Right lobe of liver (tissue), 6 donors: Measurements from ENCODE around the gene LLGL1. TPM values are rescaled to one million over a fixed set of nuclear protein-coding genes. Genes with fewer than 3 reads are reported as not detected.

Experiments
- ATAC-seq, 4 donors: fragments of 200-7000 bp; cut with Tn5 transposase; one replicate each; pipeline ENCODE4 v1.9.1; 2020; ENCODE audit warnings: mild to moderate bottlenecking in 4 of 4, moderate library complexity in 4 of 4
- DNase-seq, 3 donors: peaks; one replicate each; pipeline ENCODE4 v3.0.0-alpha.2; 2020
- H3K27ac ChIP-seq, 3 donors: fragments of 200-600 bp; one replicate each; pipeline ENCODE4 v1.8.0; 2022
- H3K27me3 ChIP-seq, 2 donors: fragments of 200-600 bp; one replicate each; pipeline ENCODE4 v1.8.0; 2022
- H3K36me3 ChIP-seq, 4 donors: fragments of 200-600 bp; sonication (generic) in 1 of 4; one replicate each; pipeline versions ENCODE4 v1.5.1 to v1.8.0; 2017 to 2022; ENCODE audit warnings: control low read depth in 1 of 4
- H3K4me1 ChIP-seq, 4 donors: fragments of 200-600 bp; sonication (generic) in 1 of 4; one replicate each; pipeline versions ENCODE4 v1.5.1 to v1.8.0; 2017 to 2022; ENCODE audit warnings: control low read depth in 1 of 4
- H3K4me3 ChIP-seq, 3 donors: fragments of 200-600 bp; one replicate each; pipeline ENCODE4 v1.8.0; 2022
- H3K9me3 ChIP-seq, 4 donors: fragments of 200-600 bp; sonication (generic) in 1 of 4; one replicate each; pipeline versions ENCODE4 v1.5.1 to v1.8.0; 2017 to 2022; ENCODE audit warnings: control low read depth in 1 of 4
- CTCF ChIP-seq, 4 donors: fragments of 200-600 bp in 3 of 4; fragments of 450-650 bp in 1 of 4; IDR thresholded peaks; one replicate each; pipeline versions ENCODE4 v1.5.1 to v1.8.0; 2016 to 2022; ENCODE audit warnings: antibody characterized with exemption in 4 of 4, mild to moderate bottlenecking in 2 of 4
- POLR2A ChIP-seq: fragments of 450-650 bp; IDR thresholded peaks from one replicate; pipeline ENCODE4 v1.6.1; 2017; ENCODE audit warnings: antibody characterized with exemption, mild to moderate bottlenecking
- WGBS: methylation state at CpG from one replicate; pipeline ENCODE4 v1.1.6; 2018; ENCODE audit warnings: low coverage, low lambda C conversion rate; ENCODE audit not compliant: insufficient coverage; ENCODE audit errors: missing lambda C conversion rate; 5-methylcytosine and 5-hydroxymethylcytosine counted together
- intact Hi-C, 2 donors: fragments of 100-400 bp; cut with DNase I; formaldehyde crosslinking; loops; one replicate each; pipeline versions ENCODE4 v1.11.2 to v1.14.1; 2022
- total RNA-seq, 6 experiments: library from RNA; depleted of rRNA in 2 of 6; stranded (reverse); fragments of >200 nt in 2 of 6; fragmentation: NEBNext Ultra II Directional in 3 of 6; extraction: Animal tissue kit (Norgen Biotek cat#: 25700) in 3 of 6; gene quantifications; one replicate each; pipeline versions ENCODE4 v1.1.0 to v1.2.4, GENCODE V29; 2016 to 2023
- donor health status: DM: no; HTN: yes; CAD: no.
- donor health status: DM: no; HTN: no; CAD: no.
- donor health status: DM: no; HTN: no; CAD: no.
- donor health status: DM: no; HTN: yes; CAD: no.
- donor health status: DM: no; HTN: yes; CAD: no.

The LLGL1 gene
- total RNA-seq, 6 experiments from 2014 or later: 2.0 to 8.6 (median 2.8) TPM

DNA sequence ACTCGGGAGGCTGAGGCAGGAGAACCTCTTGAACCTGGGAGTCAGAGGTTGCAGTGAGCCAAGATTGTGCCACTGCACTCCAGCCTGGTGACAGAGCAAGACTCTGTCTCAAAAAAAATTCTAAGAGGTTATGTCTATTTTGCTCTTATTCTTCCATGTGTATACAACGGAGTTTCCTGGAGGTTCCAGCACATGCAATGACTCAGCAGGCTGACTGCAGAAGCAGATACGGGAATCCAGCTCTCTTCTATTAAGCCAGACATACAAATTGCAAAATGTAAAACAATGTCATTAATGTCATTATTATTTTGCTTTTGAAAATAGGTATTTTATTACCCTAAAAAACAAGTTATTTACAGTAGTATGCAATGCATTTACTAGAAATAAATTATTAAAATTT lies 53.4 kb downstream of the LLGL1 start:
- H3K27ac ChIP-seq: no peak overlapping the region
- 81% methylated on average over 3 of the region's 3 CpGs for whole genome bisulfite sequencing
- H3K27me3 ChIP-seq: no peaks in the 10 kb centered on the region
- H3K4me1 ChIP-seq: no peaks in the 10 kb centered on the region
- intact Hi-C loops: no loop called here
- no peak overlapping the region for H3K4me3 ChIP-seq
- H3K9me3 ChIP-seq: no peaks in the 10 kb centered on the region
- TF ChIP-seq CTCF (IDR thresholded peaks at IDR 0.05) (no peak), POLR2A (no peak)
- no peak for ATAC-seq
- DNase-seq: no peak
- peaks cover 0 to 72% (median 36%) of the 10 kb centered on the region in 4 donors for H3K36me3 ChIP-seq

DNA sequence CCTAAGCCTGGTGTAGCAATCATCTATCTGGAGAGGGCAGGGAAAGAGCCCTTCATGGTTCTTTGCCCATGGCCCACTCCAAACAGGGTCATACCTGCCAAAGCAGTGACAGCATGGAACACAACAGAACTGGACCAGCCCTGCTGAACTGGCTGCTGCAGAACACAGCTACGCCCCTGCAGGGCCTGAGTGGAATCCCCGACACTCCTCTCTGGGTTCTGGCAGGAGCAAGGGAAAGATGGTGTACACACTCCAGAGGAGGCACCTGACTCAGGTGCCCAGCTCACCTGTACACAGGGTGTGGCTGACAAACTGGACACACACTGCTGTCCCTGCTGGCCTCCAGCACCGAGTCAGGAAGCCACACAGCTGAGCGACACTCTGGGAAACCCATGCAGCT lies 54.8 kb downstream of the LLGL1 start:
- no CpG with 5 or more reads among the region's 4 CpGs for WGBS
- intact Hi-C loops: no loop called here
- ATAC-seq: no peak
- H3K9me3 ChIP-seq: no peaks in the 10 kb centered on the region
- TF ChIP-seq CTCF (IDR thresholded peaks at IDR 0.05) (no peak), POLR2A (no peak)
- peaks cover 5 to 82% (median 37%) of the 10 kb centered on the region in 4 donors for H3K36me3 ChIP-seq
- H3K4me1 ChIP-seq: no peaks in the 10 kb centered on the region
- no peak overlapping the region for H3K27ac ChIP-seq
- no peak for DNase-seq
- H3K4me3 ChIP-seq: no peak overlapping the region
- no peaks in the 10 kb centered on the region for H3K27me3 ChIP-seq

GRCh38 chr17:18280766-18281371 lies 55.4 kb downstream of the LLGL1 start:
- ATAC-seq: no peak
- peaks cover 5 to 88% (median 38%) of the 10 kb centered on the region in 4 donors for H3K36me3 ChIP-seq

DNA sequence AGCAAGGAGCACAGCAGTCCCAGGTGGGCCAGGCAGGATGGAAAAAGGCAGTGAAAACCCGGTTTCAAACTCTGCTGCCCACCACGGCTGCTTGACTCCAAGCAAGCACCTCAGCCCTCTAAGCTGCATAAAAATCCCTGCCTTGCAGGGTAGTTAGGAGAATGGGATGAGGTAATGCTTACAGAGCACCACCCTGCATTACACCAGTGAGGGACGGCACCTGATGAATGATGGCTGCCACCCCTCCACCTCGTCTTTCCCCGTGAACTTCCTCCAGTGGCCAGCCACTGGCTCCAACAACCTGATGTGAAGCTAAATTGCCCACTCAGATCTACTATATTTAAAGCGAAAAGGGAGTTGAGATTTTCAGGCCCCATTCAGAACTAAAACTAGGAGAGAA lies 56.4 kb downstream of the LLGL1 start:
- no peaks in the 10 kb centered on the region for H3K9me3 ChIP-seq
- no peak for ATAC-seq
- H3K27ac ChIP-seq: no peak overlapping the region
- WGBS: 97% methylated on average over 4 of the region's 6 CpGs
- DNase-seq: no peak
- no peaks in the 10 kb centered on the region for H3K27me3 ChIP-seq
- intact Hi-C loops: no loop called here
- TF ChIP-seq CTCF (IDR thresholded peaks at IDR 0.05): no peak
- no peak for TF ChIP-seq POLR2A
- H3K36me3 ChIP-seq: peaks cover 5 to 91% (median 33%) of the 10 kb centered on the region in 4 donors
- no peak overlapping the region for H3K4me3 ChIP-seq
- no peaks in the 10 kb centered on the region for H3K4me1 ChIP-seq

More at GRCh38 chr17:18280766-18281371, 55.4 kb downstream of the LLGL1 start:
- Histone ChIP-seq H3K9me3 (no peaks in the 10 kb centered on the region), H3K27me3 (no peaks in the 10 kb centered on the region), H3K4me1 (no peaks in the 10 kb centered on the region), H3K27ac (no peak overlapping the region), H3K4me3 (no peak overlapping the region)
- no peak for DNase-seq
- WGBS: 61% methylated on average over 5 of the region's 5 CpGs
- TF ChIP-seq POLR2A (no peak), CTCF (IDR thresholded peaks at IDR 0.05) (no peak)
- intact Hi-C loops: no loop called here
